PC-3 (cell line): ENCODE data around the gene ZNF837. TPM values are rescaled to one million over a fixed set of nuclear protein-coding genes. Genes with fewer than 3 reads are reported as not detected.

Experiments used
- ATAC-seq: fragments of 200-7000 bp; cut with Tn5 transposase; 2 replicates; pipeline ENCODE4 v1.9.1; 2020; ENCODE audit warnings: mild to moderate bottlenecking, moderate library complexity
- BruUV-seq: library from RNA; stranded (reverse); fragments of 400-500 nt; replicated peaks from 2 replicates; lab custom pipeline; 2021; lab: Mats Ljungman, UMichigan
- CTCF ChIA-PET: fragments of 300-600 bp; sonication (Branson Sonifier 250); formaldehyde crosslinking; loops from one replicate; lab custom pipeline; 2022; ENCODE audit warnings: antibody characterized with exemption; lab: Charles Lee
- POLR2A ChIA-PET: fragments of 300-600 bp; sonication (Branson Sonifier 250); formaldehyde crosslinking; loops from one replicate; lab custom pipeline; 2022; ENCODE audit warnings: antibody characterized with exemption; ENCODE audit not compliant: unreplicated experiment; lab: Charles Lee
- DNase-seq: peaks from one replicate; pipeline ENCODE4 v3.0.0-alpha.2; 2015
- H2AFZ ChIP-seq: fragments of 300-600 bp; sonication (generic); 2 replicates; pipeline ENCODE4 v1.6.0; 2016; ENCODE audit warnings: antibody characterized with exemption, low read length
- H3F3A ChIP-seq: fragments of 300-600 bp; sonication (generic); one replicate; pipeline ENCODE4 v1.6.0; 2017; ENCODE audit warnings: antibody characterized with exemption, low read length, control low read depth, mild to moderate bottlenecking; ENCODE audit not compliant: unreplicated experiment
- H3K27ac ChIP-seq: fragments of 300-600 bp; sonication (generic); 2 replicates; pipeline ENCODE4 v1.5.1; 2016; ENCODE audit warnings: mild to moderate bottlenecking, low read length
- H3K27me3 ChIP-seq: fragments of 300-600 bp; sonication (generic); 2 replicates; pipeline ENCODE4 v1.6.1; 2016; ENCODE audit warnings: low read length, mixed read lengths
- H3K36me3 ChIP-seq: fragments of 300-600 bp; sonication (generic); 2 replicates; pipeline ENCODE4 v1.6.1; 2016; ENCODE audit warnings: low read depth, mixed run types, low read length, mixed read lengths
- H3K4me1 ChIP-seq: fragments of 300-600 bp; sonication (generic); 2 replicates; pipeline ENCODE4 v1.5.1; 2016; ENCODE audit warnings: low read length; ENCODE audit not compliant: insufficient read depth
- H3K4me2 ChIP-seq: fragments of 300-600 bp; sonication (generic); 2 replicates; pipeline ENCODE4 v1.6.0; 2016; ENCODE audit warnings: low read length
- H3K4me3 ChIP-seq: fragments of 300-600 bp; sonication (generic); 2 replicates; pipeline ENCODE4 v1.5.1; 2016; ENCODE audit warnings: mild to moderate bottlenecking, low read length, mixed read lengths
- H3K79me2 ChIP-seq: fragments of 300-600 bp; sonication (generic); 2 replicates; pipeline ENCODE4 v1.6.1; 2017; ENCODE audit warnings: low read length, mixed read lengths
- H3K9ac ChIP-seq: fragments of 300-600 bp; sonication (generic); 2 replicates; pipeline ENCODE4 v1.6.0; 2016; ENCODE audit warnings: mild to moderate bottlenecking, low read length
- H3K9me2 ChIP-seq: fragments of 300-600 bp; sonication (generic); replicated peaks from 2 replicates; pipeline ENCODE4 v1.6.1; 2016; ENCODE audit warnings: mixed run types, low read length, mixed read lengths
- H3K9me3 ChIP-seq: fragments of 300-600 bp; sonication (generic); 2 replicates; pipeline ENCODE4 v1.6.1; 2016; ENCODE audit warnings: low read length, mixed read lengths
- H4K20me1 ChIP-seq: fragments of 300-600 bp; sonication (generic); 2 replicates; pipeline ENCODE4 v1.6.1; 2016; ENCODE audit warnings: low read length, mixed read lengths
- CTCF ChIP-seq: fragments of 300-600 bp; sonication (generic); conservative IDR thresholded peaks from 2 replicates; pipeline ENCODE4 v1.5.1; 2017; ENCODE audit warnings: antibody characterized with exemption, low read depth, mild to moderate bottlenecking, low read length
- EZH2 ChIP-seq: fragments of 300-600 bp; sonication (generic); IDR thresholded peaks from one replicate; pipeline ENCODE4 v1.6.1; 2017; ENCODE audit warnings: antibody characterized with exemption, mild to moderate bottlenecking, low read length; ENCODE audit not compliant: unreplicated experiment
- EZH2phosphoT487 ChIP-seq: fragments of 300-600 bp; sonication (generic); IDR thresholded peaks from 2 replicates; pipeline ENCODE4 v1.6.1; 2018; ENCODE audit warnings: mild to moderate bottlenecking, antibody characterized with exemption, low read length, borderline replicate concordance
- intact Hi-C: fragments of 100-400 bp; cut with micrococcal nuclease; formaldehyde crosslinking; loops from 2 replicates; pipeline ENCODE4 v1.9.0; 2023
- total RNA-seq: library from RNA; depleted of rRNA; stranded (reverse); fragments of >200 nt; gene quantifications from 2 replicates; pipeline ENCODE4 v1.2.3, GENCODE V29; 2014

Gene ZNF837
- total RNA-seq, 1 experiment from 2014 or later: 9.5 TPM

GRCh38 chr19:58346961-58347929 lies 33.6 kb downstream of the ZNF837 start:
- no TSS peak for BruUV-seq

GRCh38 chr19:58345558-58345957 lies 35.3 kb downstream of the ZNF837 start:
- H3K9me3 ChIP-seq: no peaks in the 10 kb centered on the region
- no peaks in the 10 kb centered on the region for H4K20me1 ChIP-seq
- intact Hi-C loops: no loop called here
- no peak overlapping the region for H3K4me3 ChIP-seq
- no peak overlapping the region for H3K27ac ChIP-seq
- DNase-seq (no peak), ATAC-seq (no peak)
- no peak overlapping the region for H3K4me2 ChIP-seq
- H3F3A ChIP-seq: no peaks in the 10 kb centered on the region
- H3K27me3 ChIP-seq: peaks cover 20% of the 10 kb centered on the region
- TF ChIP-seq CTCF (no peak), EZH2phosphoT487 (no peak), EZH2 (no peak)
- H3K79me2 ChIP-seq: no peaks in the 10 kb centered on the region
- CTCF ChIA-PET: no interaction called here
- no peaks in the 10 kb centered on the region for H3K9me2 ChIP-seq
- H3K9ac ChIP-seq: no peak overlapping the region
- BruUV-seq: no TSS peak
- H3K36me3 ChIP-seq: no peaks in the 10 kb centered on the region
- H2AFZ ChIP-seq: no peak overlapping the region
- H3K4me1 ChIP-seq: no peaks in the 10 kb centered on the region
- POLR2A ChIA-PET: no interaction called here

More at GRCh38 chr19:58346961-58347929, 33.6 kb downstream of the ZNF837 start:
- ATAC-seq (peak; percentile 54), DNase-seq (no peak)
- no peak overlapping the region for H3K9ac ChIP-seq
- ChIA-PET CTCF (no interaction called here), POLR2A (no interaction called here)
- H3K9me3 ChIP-seq: no peaks in the 10 kb centered on the region
- peak overlapping the region; percentile 62 for H3K4me3 ChIP-seq
- H3K4me2 ChIP-seq: peak overlapping the region; percentile 79
- no peak for TF ChIP-seq EZH2phosphoT487
- no peak for TF ChIP-seq CTCF
- TF ChIP-seq EZH2: no peak
- H3K79me2 ChIP-seq: no peaks in the 10 kb centered on the region
- no peaks in the 10 kb centered on the region for H3F3A ChIP-seq
- no peaks in the 10 kb centered on the region for H3K9me2 ChIP-seq
- H3K27me3 ChIP-seq: peaks cover 26% of the 10 kb centered on the region
- no peaks in the 10 kb centered on the region for H3K4me1 ChIP-seq
- intact Hi-C loops: no loop called here
- H2AFZ ChIP-seq: peak overlapping the region; percentile 76
- no peaks in the 10 kb centered on the region for H3K36me3 ChIP-seq
- no peaks in the 10 kb centered on the region for H4K20me1 ChIP-seq
- H3K27ac ChIP-seq: no peak overlapping the region
